Lower leg skin (tissue), 4 donors: ENCODE data around the gene BRD3OS. TPM values are rescaled to one million over a fixed set of nuclear protein-coding genes. Genes with fewer than 3 reads are reported as not detected.

ENCODE experiments used
- DNase-seq, 2 donors: peaks; one replicate each; pipeline ENCODE4 v3.0.0-alpha.2; 2019; ENCODE audit warnings: low spot score in 2 of 2
- H3K4me3 ChIP-seq: fragments of 200-600 bp; sonication (generic); 2 replicates; pipeline ENCODE4 v1.5.1; 2017; ENCODE audit warnings: mild to moderate bottlenecking, low read depth; ENCODE audit not compliant: poor library complexity, severe bottlenecking
- CTCF ChIP-seq, 3 donors: fragments of 450-650 bp; IDR thresholded peaks; one replicate each; pipeline ENCODE4 v1.5.1; 2016; ENCODE audit warnings: antibody characterized with exemption in 3 of 3, mild to moderate bottlenecking in 3 of 3, moderate library complexity in 2 of 3
- POLR2A ChIP-seq, 2 donors: fragments of 450-650 bp; IDR thresholded peaks; one replicate each; pipeline ENCODE4 v1.6.1; 2016 to 2017; ENCODE audit warnings: antibody characterized with exemption in 2 of 2, mild to moderate bottlenecking in 1 of 2, moderate library complexity in 1 of 2
- WGBS, 2 donors: methylation state at CpG; one replicate each; pipeline ENCODE4 v1.1.5; 2018; 5-methylcytosine and 5-hydroxymethylcytosine counted together
- intact Hi-C: fragments of 100-400 bp; cut with DNase I; formaldehyde crosslinking; loops from one replicate; pipeline ENCODE4 v1.15.0; 2023; ENCODE audit warnings: low total_unique reads
- total RNA-seq, 4 donors: library from RNA; depleted of rRNA; stranded (reverse); fragments of >200 nt; gene quantifications; one replicate each; pipeline ENCODE4 v1.1.0, GENCODE V29; 2016

BRD3OS gene
- total RNA-seq, 4 donors from 2014 or later = 2.5 to 11.0 (median 6.4) TPM

GRCh38 chr9:134028076-134028475 is 2.8 kb downstream of the BRD3OS start:
- intact Hi-C loops = no loop called here
- TF ChIP-seq CTCF (IDR thresholded peaks at IDR 0.05) (no peak), POLR2A (IDR thresholded peaks at IDR 0.05) (no peak)
- 93 to 94% methylated on average over 9 of the region's 9 CpGs for WGBS, 2 donors
- DNase-seq = no peak
- no peak overlapping the region for H3K4me3 ChIP-seq

GRCh38 chr9:134028575-134029247 is 3.4 kb downstream of the BRD3OS start:
- TF ChIP-seq CTCF (IDR thresholded peaks at IDR 0.05) = no peak
- TF ChIP-seq POLR2A (IDR thresholded peaks at IDR 0.05) = no peak
- no peak overlapping the region for H3K4me3 ChIP-seq
- intact Hi-C loops = no loop called here
- DNase-seq = no peak
- 77 to 85% methylated on average over 20 to 21 of the region's 22 CpGs for WGBS, 2 donors

GRCh38 chr9:134029248-134030226 is 4.3 kb downstream of the BRD3OS start:
- intact Hi-C loops = loop anchor here (10.0 kb wide), 1 partner anchor 695 kb away; no protein-coding TSS in a partner anchor
- WGBS, 2 donors = 88 to 91% methylated on average over 20 to 21 of the region's 21 CpGs
- no peak overlapping the region for H3K4me3 ChIP-seq
- TF ChIP-seq POLR2A (IDR thresholded peaks at IDR 0.05) (no peak), CTCF (IDR thresholded peaks at IDR 0.05) (no peak)
- no peak for DNase-seq

- no peak overlapping the region for H3K4me3 ChIP-seq
- no peak for DNase-seq
- TF ChIP-seq POLR2A (IDR thresholded peaks at IDR 0.05) (no peak), CTCF (IDR thresholded peaks at IDR 0.05) (no peak)
- intact Hi-C loops = loop anchor here (10.0 kb wide), 1 partner anchor 694 kb away; no protein-coding TSS in a partner anchor
- WGBS, 2 donors = 85 to 88% methylated on average over 29 of the region's 29 CpGs
Measured at GRCh38 chr9:134030821-134031470, 5.7 kb downstream of the BRD3OS start.

- WGBS, 2 donors = 89 to 90% methylated on average over 13 to 14 of the region's 14 CpGs
- intact Hi-C loops = loop anchor here (10.0 kb wide), 1 partner anchor 693 kb away; no protein-coding TSS in a partner anchor
- TF ChIP-seq POLR2A (IDR thresholded peaks at IDR 0.05) (no peak), CTCF (IDR thresholded peaks at IDR 0.05) (no peak)
- no peak overlapping the region for H3K4me3 ChIP-seq
- DNase-seq = no peak
Measured at GRCh38 chr9:134031783-134032182, 6.5 kb downstream of the BRD3OS start.
